WTC11 (cell line): ENCODE results near the gene MAGOH. TPM values are rescaled to one million over a fixed set of nuclear protein-coding genes. Genes with fewer than 3 reads are reported as not detected.

Experiments
- ATAC-seq: fragments of 200-7000 bp; cut with Tn5 transposase; 2 replicates; pipeline ENCODE4 v1.10.0; 2021; ENCODE audit warnings: mild to moderate bottlenecking, moderate library complexity
- CTCF ChIA-PET: fragments of 300-600 bp; sonication (Branson Sonifier 250); formaldehyde crosslinking; loops from one replicate; lab custom pipeline; 2021; ENCODE audit warnings: antibody characterized with exemption; lab: Charles Lee
- POLR2A ChIA-PET: fragments of 350-600 bp; sonication (Branson Sonifier 250); formaldehyde crosslinking; loops from one replicate; lab custom pipeline; 2021; ENCODE audit warnings: antibody characterized with exemption; lab: Charles Lee
- DNase-seq: peaks from one replicate; pipeline ENCODE4 v3.0.0; 2021; ENCODE audit warnings: low spot score
- H3K27ac Mint-ChIP-seq: 2 replicates; pipeline ENCODE4 v1.8.0; 2021; ENCODE audit warnings: mixed read lengths
- H3K27me3 Mint-ChIP-seq: 2 replicates; pipeline ENCODE4 v1.8.0; 2021; ENCODE audit warnings: low read depth, mild to moderate bottlenecking, moderate library complexity, mixed read lengths
- H3K36me3 Mint-ChIP-seq: 2 replicates; pipeline ENCODE4 v1.8.0; 2021; ENCODE audit warnings: mixed read lengths
- H3K4me1 Mint-ChIP-seq: 2 replicates; pipeline ENCODE4 v1.8.0; 2022; ENCODE audit warnings: mixed read lengths
- H3K4me3 Mint-ChIP-seq: 2 replicates; pipeline ENCODE4 v1.8.0; 2021; ENCODE audit warnings: mild to moderate bottlenecking, moderate library complexity, mixed read lengths
- H3K9me3 Mint-ChIP-seq: 2 replicates; pipeline ENCODE4 v1.8.0; 2021; ENCODE audit warnings: mixed read lengths
- CTCF ChIP-seq: fragments of 200-600 bp; IDR thresholded peaks from 2 replicates; pipeline ENCODE4 v1.8.0; 2022; ENCODE audit warnings: antibody characterized with exemption
- GRHL2 ChIP-seq: fragments of 250-450 bp; sonication (Bioruptor Pico); IDR thresholded peaks from 2 replicates; pipeline ENCODE4 v1.8.0; 2022; ENCODE audit warnings: mild to moderate bottlenecking, moderate library complexity; ENCODE audit not compliant: insufficient replicate concordance, severe bottlenecking
- NFE2L1 ChIP-seq: sonication (generic); formaldehyde crosslinking; IDR thresholded peaks from 2 replicates; pipeline ENCODE4 v1.8.1; 2023; ENCODE audit warnings: missing genetic modification reagents
- NFYB ChIP-seq: sonication (generic); formaldehyde crosslinking; conservative IDR thresholded peaks from 2 replicates; pipeline ENCODE4 v1.8.0; 2022; ENCODE audit warnings: low read depth, missing genetic modification reagents
- STAT6 ChIP-seq: sonication (generic); formaldehyde crosslinking; conservative IDR thresholded peaks from 2 replicates; pipeline ENCODE4 v1.8.1; 2023; ENCODE audit warnings: mild to moderate bottlenecking, low read depth, missing genetic modification reagents, moderate library complexity
- TEAD1 ChIP-seq: sonication (generic); formaldehyde crosslinking; IDR thresholded peaks from 2 replicates; pipeline ENCODE4 v1.8.0; 2022; ENCODE audit warnings: mild to moderate bottlenecking, missing genetic modification reagents
- ZNF121 ChIP-seq: sonication (generic); formaldehyde crosslinking; IDR thresholded peaks from 2 replicates; pipeline ENCODE4 v1.8.0; 2023; ENCODE audit warnings: missing genetic modification reagents
- ZNF219 ChIP-seq: sonication (generic); formaldehyde crosslinking; IDR thresholded peaks from 2 replicates; pipeline ENCODE4 v1.8.0; 2023; ENCODE audit warnings: missing genetic modification reagents, mild to moderate bottlenecking, borderline replicate concordance
- ZNF263 ChIP-seq: sonication (generic); formaldehyde crosslinking; IDR thresholded peaks from 2 replicates; pipeline ENCODE4 v1.8.1; 2022; ENCODE audit warnings: low read depth, mild to moderate bottlenecking, moderate library complexity, missing genetic modification reagents
- ZNF281 ChIP-seq: sonication (generic); formaldehyde crosslinking; IDR thresholded peaks from 2 replicates; pipeline ENCODE4 v1.8.0; 2023; ENCODE audit warnings: mild to moderate bottlenecking, missing genetic modification reagents
- ZNF317 ChIP-seq: sonication (generic); formaldehyde crosslinking; IDR thresholded peaks from 2 replicates; pipeline ENCODE4 v1.8.1; 2023; ENCODE audit warnings: low read depth, mild to moderate bottlenecking, moderate library complexity, missing genetic modification reagents, borderline replicate concordance
- ZNF512 ChIP-seq: sonication (generic); formaldehyde crosslinking; IDR thresholded peaks from 2 replicates; pipeline ENCODE4 v1.8.1; 2022; ENCODE audit warnings: missing genetic modification reagents, borderline replicate concordance
- total RNA-seq: library from RNA; stranded (reverse); gene quantifications from 3 replicates; pipeline ENCODE4 v1.2.3, GENCODE V29; 2021

The MAGOH gene
- total RNA-seq, 1 experiment from 2014 or later: 57.8 TPM

GRCh38 chr1:53180951-53181350 lies 57.4 kb downstream of the MAGOH start:
- no peaks in the 10 kb centered on the region for H3K36me3 Mint-ChIP-seq
- H3K4me1 Mint-ChIP-seq: peaks cover under 1% of the 10 kb centered on the region
- CTCF ChIA-PET: interaction anchor here (0.8 to 2.7 kb wide), 15 partner anchors 8 to 276 kb away, joined by 3 to 17 read pairs (median 4); no protein-coding TSS in a partner anchor
- H3K4me3 Mint-ChIP-seq: no peak overlapping the region
- no peak overlapping the region for H3K27ac Mint-ChIP-seq
- no peak for TF ChIP-seq ZNF263
- TF ChIP-seq ZNF121 (CRISPR knock-in tag): no peak
- no peak for TF ChIP-seq ZNF512 (CRISPR knock-in tag)
- TF ChIP-seq TEAD1 (CRISPR knock-in tag): no peak
- TF ChIP-seq, all 79 proteins: peak for 0
- ATAC-seq (no peak), DNase-seq (no peak)
- Mint-ChIP-seq H3K9me3 (no peaks in the 10 kb centered on the region), H3K27me3 (peaks cover 16% of the 10 kb centered on the region; the same call in 1 of the 2 replicates)
- POLR2A ChIA-PET: no interaction called here

- H3K27me3 Mint-ChIP-seq: peaks cover 16% of the 10 kb centered on the region; the same call in 1 of the 2 replicates
- H3K4me1 Mint-ChIP-seq: peaks cover 8% of the 10 kb centered on the region
- ChIA-PET POLR2A (no interaction called here), CTCF (interaction anchor here (1.0 to 2.7 kb wide), 9 partner anchors 10 to 275 kb away, joined by 3 to 12 read pairs (median 4); no protein-coding TSS in a partner anchor)
- ATAC-seq: no peak
- no peak for DNase-seq
- H3K27ac Mint-ChIP-seq: no peak overlapping the region
- no peak overlapping the region for H3K4me3 Mint-ChIP-seq
- no peaks in the 10 kb centered on the region for H3K36me3 Mint-ChIP-seq
- no peak for TF ChIP-seq GRHL2 (CRISPR knock-in tag)
- TF ChIP-seq STAT6 (CRISPR knock-in tag): no peak
- TF ChIP-seq ZNF317 (CRISPR knock-in tag): no peak
- TF ChIP-seq ZNF281: no peak
- no peak for TF ChIP-seq CTCF
- TF ChIP-seq ZNF263: no peak
- TF ChIP-seq NFE2L1 (CRISPR knock-in tag): no peak
- no peak for TF ChIP-seq NFYB (CRISPR knock-in tag)
- no peak for TF ChIP-seq ZNF219 (CRISPR knock-in tag)
- no peaks in the 10 kb centered on the region for H3K9me3 Mint-ChIP-seq
Observed at GRCh38 chr1:53180226-53180625, 58.1 kb downstream of the MAGOH start.

Other genes with a start within 250 kb of the MAGOH start
- gene PODN, start 176.3 kb downstream of the MAGOH start, total RNA-seq: 0.23 to 0.48 TPM (median 0.30 TPM) in 3 replicates
- 0.07 to 0.14 TPM in 2 of 3 replicates, not detected in the other for gene SLC1A7, start 95.9 kb downstream of the MAGOH start, total RNA-seq
- 30.3 to 33.7 TPM (median 31.8 TPM) in 3 replicates for gene CPT2, start 41.7 kb downstream of the MAGOH start, total RNA-seq
- 41.6 to 48.6 TPM (median 47.6 TPM) in 3 replicates for gene CZIB, start 17.9 kb downstream of the MAGOH start, total RNA-seq
- gene LRP8, start 89.6 kb upstream of the MAGOH start, total RNA-seq: 61.9 to 69.5 TPM (median 66.6 TPM) in 3 replicates
- 0.16 to 0.18 TPM (median 0.17 TPM) in 3 replicates for gene DMRTB1, start 220.9 kb upstream of the MAGOH start, total RNA-seq